Epithelial cell of proximal tubule (primary cell): ENCODE results near the gene ECE1. TPM values are rescaled to one million over a fixed set of nuclear protein-coding genes. Genes with fewer than 3 reads are reported as not detected.
A peak's percentile ranks its signal among the peaks of the same experiment; 100 is the strongest.

Experiments used
- DNase-seq: peaks from one replicate; pipeline ENCODE4 v3.0.0-alpha.2; 2011; ENCODE audit warnings: low read depth
- H3K4me3 ChIP-seq: 2 replicates; pipeline ENCODE4 v1.5.1; 2011; ENCODE audit warnings: low read depth, mild to moderate bottlenecking, low read length
- total RNA-seq: library from RNA; depleted of rRNA; stranded (reverse); fragments of >200 nt; gene quantifications from 2 replicates; pipeline ENCODE4 v1.2.3, GENCODE V29; 2015
- TF ChIP-seq, protein P1 (sequence below): conservative IDR thresholded peaks from 2 replicates; pipeline ENCODE4 v1.5.1; 2012; ENCODE audit warnings: low read depth, mild to moderate bottlenecking, low read length

The ECE1 gene
- total RNA-seq, 1 donor from 2014 or later, result 115 TPM

DNA sequence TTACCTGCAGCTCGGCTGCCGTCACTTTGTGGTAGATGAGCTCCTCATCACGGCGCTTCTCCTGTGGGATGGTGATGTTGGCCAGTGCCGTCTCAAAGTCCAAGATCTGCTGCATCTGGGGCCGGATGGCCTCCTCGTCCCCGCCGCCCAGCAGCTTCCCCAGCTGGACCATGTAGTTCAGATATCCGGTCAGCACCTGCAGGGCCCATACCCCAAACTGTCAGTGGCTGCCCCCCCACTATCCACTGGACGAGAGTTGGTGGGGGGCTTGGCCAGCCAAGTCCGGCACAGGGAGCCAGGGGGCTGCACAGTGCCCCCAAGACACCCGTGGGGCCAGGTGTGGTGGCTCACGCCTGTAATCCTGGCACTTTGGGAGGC is 34.3 kb downstream of the ECE1 start:
- DNase-seq, result no peak
- H3K4me3 ChIP-seq, result no peak overlapping the region
- TF ChIP-seq, protein P1, sequence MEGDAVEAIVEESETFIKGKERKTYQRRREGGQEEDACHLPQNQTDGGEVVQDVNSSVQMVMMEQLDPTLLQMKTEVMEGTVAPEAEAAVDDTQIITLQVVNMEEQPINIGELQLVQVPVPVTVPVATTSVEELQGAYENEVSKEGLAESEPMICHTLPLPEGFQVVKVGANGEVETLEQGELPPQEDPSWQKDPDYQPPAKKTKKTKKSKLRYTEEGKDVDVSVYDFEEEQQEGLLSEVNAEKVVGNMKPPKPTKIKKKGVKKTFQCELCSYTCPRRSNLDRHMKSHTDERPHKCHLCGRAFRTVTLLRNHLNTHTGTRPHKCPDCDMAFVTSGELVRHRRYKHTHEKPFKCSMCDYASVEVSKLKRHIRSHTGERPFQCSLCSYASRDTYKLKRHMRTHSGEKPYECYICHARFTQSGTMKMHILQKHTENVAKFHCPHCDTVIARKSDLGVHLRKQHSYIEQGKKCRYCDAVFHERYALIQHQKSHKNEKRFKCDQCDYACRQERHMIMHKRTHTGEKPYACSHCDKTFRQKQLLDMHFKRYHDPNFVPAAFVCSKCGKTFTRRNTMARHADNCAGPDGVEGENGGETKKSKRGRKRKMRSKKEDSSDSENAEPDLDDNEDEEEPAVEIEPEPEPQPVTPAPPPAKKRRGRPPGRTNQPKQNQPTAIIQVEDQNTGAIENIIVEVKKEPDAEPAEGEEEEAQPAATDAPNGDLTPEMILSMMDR, result no peak

DNA sequence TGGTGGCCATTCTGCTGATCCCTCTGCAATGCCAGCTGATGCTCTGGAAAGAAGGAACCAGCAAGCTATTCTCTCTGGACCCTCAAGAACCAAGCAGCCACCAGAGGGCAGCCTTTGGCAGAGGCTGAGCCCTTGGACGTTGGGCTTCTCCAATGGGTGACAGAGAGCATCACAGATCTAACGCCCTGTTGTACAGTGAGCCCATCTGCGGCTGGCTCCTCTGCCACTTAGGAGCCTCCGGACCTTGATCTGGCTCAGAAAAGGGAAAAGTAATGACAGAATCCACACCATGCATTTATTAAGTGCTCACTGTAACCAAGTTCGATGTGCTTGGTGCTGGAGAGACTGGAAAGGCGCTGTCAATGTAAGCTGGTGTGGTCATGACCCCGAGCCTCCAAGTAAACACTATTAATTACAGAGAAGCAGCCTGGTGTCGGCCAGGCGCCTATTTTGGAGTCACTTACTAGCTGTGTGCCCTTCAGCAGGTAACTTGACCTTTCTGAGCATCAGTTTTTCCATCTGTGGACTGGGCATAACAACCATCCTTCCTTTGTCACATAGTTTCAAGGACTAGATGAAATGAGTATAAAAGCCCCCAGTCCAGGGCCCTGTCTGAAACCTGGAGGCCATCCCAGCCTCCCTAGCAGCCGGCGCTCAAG is 34.9 kb downstream of the ECE1 start:
- TF ChIP-seq, protein P1, result peak; percentile 94
- DNase-seq, result no peak
- no peak overlapping the region for H3K4me3 ChIP-seq

DNA sequence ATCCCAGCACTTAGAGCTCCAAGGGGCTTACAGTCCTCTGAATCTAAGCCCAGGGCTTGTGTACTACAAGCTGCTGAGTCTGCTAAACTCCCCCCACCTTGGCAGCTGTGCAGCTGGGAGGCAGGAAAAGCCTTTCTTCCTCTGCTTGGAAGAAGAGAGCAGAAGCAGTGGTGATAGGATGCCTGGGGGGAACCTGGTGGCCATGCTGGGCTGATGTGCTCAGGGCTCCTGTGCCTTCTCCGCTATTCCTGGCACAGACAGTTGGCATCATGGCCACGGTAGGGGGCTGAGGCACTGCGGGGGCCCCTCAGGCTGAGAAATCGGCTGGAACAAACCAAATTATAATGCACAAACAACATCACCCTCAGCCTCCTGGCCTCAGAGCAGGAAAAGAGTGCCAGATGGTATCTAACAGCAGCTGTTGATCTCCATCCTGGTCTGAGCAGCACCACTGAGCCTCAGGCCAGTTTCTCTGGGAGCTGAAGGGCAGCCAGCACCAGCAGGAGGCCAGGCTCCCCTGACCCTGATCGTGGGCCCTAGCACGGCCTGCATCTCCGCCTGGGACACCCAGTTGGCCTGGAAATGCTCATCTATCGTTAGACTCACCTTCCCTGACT is 35.8 kb downstream of the ECE1 start:
- H3K4me3 ChIP-seq, result no peak overlapping the region
- TF ChIP-seq, protein P1, result no peak
- no peak for DNase-seq

DNA sequence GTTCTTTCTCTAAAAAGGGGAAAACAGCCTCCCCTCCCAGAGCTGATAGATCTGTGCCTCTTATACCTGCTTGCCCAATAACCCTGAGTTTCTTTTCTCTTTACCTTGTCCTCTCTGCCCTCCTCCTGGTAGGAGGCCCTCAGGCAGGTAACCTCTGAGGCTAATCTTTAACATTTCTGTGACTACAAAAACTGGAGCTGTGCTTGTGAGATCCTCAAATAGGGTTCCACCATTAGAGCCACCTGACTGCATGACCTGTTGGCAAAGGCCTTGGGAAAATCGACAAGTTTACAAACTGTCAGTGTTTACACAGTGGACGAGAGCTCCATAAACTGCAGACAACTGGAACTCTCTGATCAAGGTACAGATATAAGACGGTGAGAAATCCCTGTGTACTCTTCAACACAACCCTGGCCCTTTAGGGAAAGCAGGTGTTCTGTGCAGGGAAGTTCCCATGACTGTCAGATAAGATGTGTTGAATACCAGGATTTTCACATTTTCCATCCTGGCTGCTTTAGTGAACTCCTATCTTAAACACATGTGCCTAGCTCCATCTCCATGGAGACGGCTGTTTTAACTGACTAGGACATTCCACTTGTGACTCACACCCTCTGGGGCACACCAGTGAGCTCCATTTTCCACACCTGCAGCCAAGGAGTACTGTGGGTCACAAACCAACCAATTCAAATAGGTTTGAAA is 38.3 kb downstream of the ECE1 start:
- DNase-seq, result peak; percentile 91
- H3K4me3 ChIP-seq, result no peak overlapping the region
- TF ChIP-seq, protein P1, result no peak

DNA sequence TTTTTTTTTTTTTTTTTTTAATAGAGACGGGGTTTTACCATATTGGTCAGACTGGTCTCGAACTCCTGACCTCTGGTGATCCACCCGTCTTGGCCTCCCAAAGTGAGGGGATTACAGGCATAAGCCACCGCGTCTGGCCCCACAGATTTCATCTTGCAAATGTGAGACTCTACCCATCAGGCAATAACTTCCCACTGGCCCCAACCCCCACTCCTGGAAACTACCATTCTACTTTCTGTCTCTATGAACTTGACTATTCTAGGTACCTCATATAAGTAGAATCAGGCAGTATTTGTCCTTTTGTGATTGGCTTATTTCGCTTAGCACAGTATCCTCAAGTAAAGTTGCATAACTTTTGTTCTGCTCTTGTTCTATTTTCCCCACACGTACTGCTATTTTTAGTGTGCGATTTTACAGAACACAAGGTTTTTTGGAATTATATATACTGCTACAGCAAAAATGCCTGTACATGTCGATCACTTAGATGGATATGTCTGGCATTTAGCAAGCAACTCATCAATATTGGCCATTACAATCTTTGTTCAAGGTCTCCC is 40.2 kb downstream of the ECE1 start:
- no peak for DNase-seq
- TF ChIP-seq, protein P1, result no peak
- H3K4me3 ChIP-seq, result no peak overlapping the region

DNA sequence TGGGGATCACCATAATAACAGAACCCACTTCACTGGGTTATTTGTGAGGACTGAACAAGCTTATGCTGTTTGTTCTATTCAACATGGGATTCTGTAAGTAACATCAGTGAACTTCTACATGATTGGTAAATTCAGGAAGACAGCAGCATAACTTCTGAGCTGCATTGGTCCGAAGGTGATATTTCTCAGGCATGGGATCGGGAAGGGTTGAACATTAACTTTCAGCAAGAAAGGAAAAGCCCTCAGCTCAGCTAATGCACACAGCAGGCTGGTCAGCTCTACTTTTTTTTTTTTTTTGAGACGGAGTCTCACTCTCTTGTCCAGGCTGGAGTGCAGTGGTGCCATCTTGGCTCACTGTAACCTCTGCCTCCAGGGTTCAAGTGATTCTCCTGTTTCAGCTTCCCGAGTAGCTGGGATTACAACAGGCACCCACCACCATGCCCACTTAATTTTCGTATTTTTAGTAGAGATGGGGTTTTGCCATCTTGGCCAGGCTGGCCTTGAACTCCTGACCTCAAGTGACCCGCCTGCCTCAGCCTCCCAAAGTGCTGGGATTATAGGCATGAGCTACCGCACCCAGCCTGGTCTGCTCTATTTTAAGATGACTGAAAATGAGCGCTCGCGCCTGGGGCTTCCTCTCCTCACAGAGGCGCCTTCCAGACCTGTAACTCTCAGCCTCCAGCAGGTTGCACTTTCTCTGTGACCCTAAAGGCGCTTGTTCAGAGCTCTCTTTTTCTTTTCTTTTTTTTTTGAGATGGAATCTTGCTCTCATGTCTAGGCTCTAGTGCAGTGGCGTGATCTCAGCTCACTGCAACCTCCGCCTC is 42.2 kb downstream of the ECE1 start:
- TF ChIP-seq, protein P1, result no peak
- no peak for DNase-seq
- no peak overlapping the region for H3K4me3 ChIP-seq
